T-helper 1 cell treated with Interleukin-12 subunit alpha and Interleukin-12 subunit beta and Interleukin-4 antibody, amounts not matched to agents 30 μg/mL and 1 μg/mL, for 36 hours (primary cell): ENCODE results near the gene KLHDC9.

Experiments used
- H3K27ac Mint-ChIP-seq: one replicate; pipeline ENCODE4 v1.8.0; 2021; ENCODE audit warnings: mild to moderate bottlenecking, mixed read lengths
- H3K27me3 Mint-ChIP-seq: one replicate; pipeline ENCODE4 v1.8.0; 2021; ENCODE audit warnings: low read depth, mixed read lengths
- H3K36me3 Mint-ChIP-seq: one replicate; pipeline ENCODE4 v1.8.0; 2021; ENCODE audit warnings: low read depth, mixed read lengths
- H3K4me1 Mint-ChIP-seq: one replicate; pipeline ENCODE4 v1.8.0; 2021; ENCODE audit warnings: low read depth, mixed read lengths
- H3K4me3 Mint-ChIP-seq: one replicate; pipeline ENCODE4 v1.8.0; 2021; ENCODE audit warnings: mild to moderate bottlenecking, moderate library complexity, mixed read lengths
- H3K9me3 Mint-ChIP-seq: one replicate; pipeline ENCODE4 v1.8.0; 2021; ENCODE audit warnings: mixed read lengths

Gene KLHDC9

GRCh38 chr1:161083748-161084596 lies 14.2 kb upstream of the KLHDC9 start:
- no peak overlapping the region for H3K4me3 Mint-ChIP-seq
- H3K27me3 Mint-ChIP-seq = no peaks in the 10 kb centered on the region
- H3K4me1 Mint-ChIP-seq = peaks cover 4% of the 10 kb centered on the region
- H3K27ac Mint-ChIP-seq = no peak overlapping the region
- no peaks in the 10 kb centered on the region for H3K36me3 Mint-ChIP-seq
- no peaks in the 10 kb centered on the region for H3K9me3 Mint-ChIP-seq

DNA sequence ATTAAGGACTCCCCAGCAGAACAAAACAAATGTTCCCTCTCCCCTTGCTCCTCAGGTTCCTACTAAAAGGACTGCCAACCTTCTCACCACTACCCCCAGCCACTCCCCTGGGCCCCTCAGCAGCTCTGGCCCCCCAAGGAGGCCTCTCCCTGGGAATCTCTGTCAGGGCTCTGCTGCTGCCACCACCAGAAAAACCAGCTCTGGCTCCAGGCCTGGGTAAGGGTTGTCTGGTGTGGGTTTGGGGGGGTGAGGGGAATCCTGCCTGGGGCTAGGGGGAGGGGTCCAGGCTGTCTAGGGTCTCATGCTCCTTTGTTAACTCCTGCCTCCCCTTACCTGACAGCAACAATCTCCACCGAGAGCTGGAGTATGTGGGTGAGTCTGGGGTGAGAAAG lies 13.6 kb upstream of the KLHDC9 start:
- H3K4me3 Mint-ChIP-seq = no peak overlapping the region
- H3K27me3 Mint-ChIP-seq = no peaks in the 10 kb centered on the region
- H3K4me1 Mint-ChIP-seq = peaks cover 4% of the 10 kb centered on the region
- no peak overlapping the region for H3K27ac Mint-ChIP-seq
- H3K36me3 Mint-ChIP-seq = no peaks in the 10 kb centered on the region
- H3K9me3 Mint-ChIP-seq = no peaks in the 10 kb centered on the region

DNA sequence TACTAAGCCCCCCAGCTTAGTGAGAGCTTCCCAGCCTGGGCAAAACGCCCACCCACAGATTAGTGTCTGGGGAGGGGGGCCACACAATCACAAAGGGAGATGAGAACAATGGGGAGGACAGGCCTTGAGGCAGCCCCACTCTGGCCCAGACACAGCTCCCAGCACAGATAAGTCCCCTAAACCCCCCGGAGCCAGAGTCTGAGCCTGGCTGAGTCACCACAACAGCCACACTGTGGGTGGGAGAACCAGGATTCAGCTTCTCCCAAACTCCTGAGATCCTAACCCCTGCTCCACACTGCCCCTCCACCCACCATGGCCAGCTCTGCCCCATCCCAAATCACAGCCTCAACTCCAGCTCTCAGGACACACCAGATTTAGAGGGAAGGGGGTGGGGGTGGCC lies 13.0 kb upstream of the KLHDC9 start:
- Mint-ChIP-seq H3K4me3 (no peak overlapping the region), H3K36me3 (no peaks in the 10 kb centered on the region), H3K27ac (no peak overlapping the region), H3K9me3 (no peaks in the 10 kb centered on the region), H3K4me1 (peaks cover 4% of the 10 kb centered on the region), H3K27me3 (no peaks in the 10 kb centered on the region)

- Mint-ChIP-seq H3K36me3 (no peaks in the 10 kb centered on the region), H3K4me1 (peaks cover 9% of the 10 kb centered on the region), H3K27me3 (no peaks in the 10 kb centered on the region), H3K9me3 (no peaks in the 10 kb centered on the region), H3K4me3 (no peak overlapping the region), H3K27ac (no peak overlapping the region)
Measured at GRCh38 chr1:161086457-161086856, 11.7 kb upstream of the KLHDC9 start.

GRCh38 chr1:161088587-161089110 lies 9.5 kb upstream of the KLHDC9 start:
- Mint-ChIP-seq H3K4me3 (no peak overlapping the region), H3K27ac (no peak overlapping the region), H3K27me3 (no peaks in the 10 kb centered on the region), H3K4me1 (peaks cover 23% of the 10 kb centered on the region), H3K36me3 (no peaks in the 10 kb centered on the region), H3K9me3 (no peaks in the 10 kb centered on the region)

DNA sequence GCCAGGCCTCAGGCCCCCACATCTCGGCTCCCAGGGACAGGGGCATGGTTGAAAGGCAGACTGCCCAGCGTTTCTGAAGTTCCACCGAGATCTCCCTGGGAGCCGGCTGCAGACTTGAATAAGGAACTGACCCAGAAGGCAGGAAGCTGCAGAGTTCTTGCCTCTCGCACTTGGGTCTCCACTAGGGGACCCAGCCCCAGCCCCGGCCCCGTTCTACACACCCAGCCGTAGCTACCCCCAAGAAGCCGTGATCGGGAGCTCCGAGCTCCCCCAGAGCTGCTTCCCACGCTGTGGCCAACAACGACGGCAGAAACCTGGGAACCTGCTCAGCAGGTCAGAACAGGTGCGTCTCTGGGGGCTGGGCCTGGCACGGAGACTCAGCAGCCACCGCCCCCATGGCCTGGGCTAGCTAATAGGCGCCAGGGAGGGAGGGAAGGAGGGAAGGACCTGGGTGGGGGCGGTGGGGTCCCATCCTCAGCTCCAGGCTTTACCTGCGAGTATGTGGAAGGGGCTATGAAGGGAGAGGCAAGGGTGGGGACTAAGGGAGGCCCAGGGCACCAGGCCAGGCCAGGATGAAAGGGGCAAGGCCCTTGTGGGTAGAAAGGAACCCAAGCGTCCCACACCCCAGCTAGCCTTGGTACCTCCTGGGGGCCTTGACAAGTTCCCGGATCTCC lies 8.8 kb upstream of the KLHDC9 start, which contains the start of gene NECTIN4:
Gene NECTIN4 (minus strand): TSS at position 308 of the 674 bp plus-strand sequence. CDS start 262 bp downstream, at position 46.
- Mint-ChIP-seq H3K4me1 (peaks cover 23% of the 10 kb centered on the region), H3K4me3 (no peak within 1 kb of the TSS), H3K9me3 (no peaks in the 10 kb centered on the region), H3K36me3 (no peaks in the 10 kb centered on the region), H3K27ac (no peak within 1 kb of the TSS), H3K27me3 (no peaks in the 10 kb centered on the region)

GRCh38 chr1:161089938-161090337 lies 8.2 kb upstream of the KLHDC9 start:
- Mint-ChIP-seq H3K4me3 (no peak overlapping the region), H3K36me3 (no peaks in the 10 kb centered on the region), H3K27me3 (peaks cover 4% of the 10 kb centered on the region), H3K27ac (no peak overlapping the region), H3K4me1 (peaks cover 26% of the 10 kb centered on the region), H3K9me3 (no peaks in the 10 kb centered on the region)

DNA sequence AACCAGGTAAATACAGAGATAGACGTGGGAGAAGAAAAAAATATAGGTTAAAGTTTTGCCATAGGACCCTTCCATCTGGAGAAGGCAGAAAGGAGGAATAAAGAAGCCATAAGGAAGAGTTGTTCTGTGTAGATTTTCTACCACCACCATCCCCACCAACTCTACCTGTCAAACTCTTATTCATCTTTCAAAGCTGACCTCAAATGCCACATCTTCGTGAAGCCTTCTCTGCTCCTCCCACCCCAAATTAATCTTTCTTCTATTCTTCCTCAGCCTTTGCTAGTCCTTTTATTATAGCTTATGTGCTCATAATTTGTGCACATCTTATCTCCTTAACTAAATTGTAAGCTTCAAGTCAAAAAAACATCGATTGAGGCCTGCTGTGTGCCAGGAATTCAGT lies 7.5 kb upstream of the KLHDC9 start:
- H3K9me3 Mint-ChIP-seq = no peaks in the 10 kb centered on the region
- H3K4me1 Mint-ChIP-seq = peaks cover 30% of the 10 kb centered on the region
- no peaks in the 10 kb centered on the region for H3K36me3 Mint-ChIP-seq
- no peak overlapping the region for H3K4me3 Mint-ChIP-seq
- H3K27ac Mint-ChIP-seq = no peak overlapping the region
- H3K27me3 Mint-ChIP-seq = peaks cover 5% of the 10 kb centered on the region

- Mint-ChIP-seq H3K4me3 (no peak overlapping the region), H3K36me3 (no peaks in the 10 kb centered on the region), H3K27ac (no peak overlapping the region), H3K9me3 (no peaks in the 10 kb centered on the region), H3K4me1 (peaks cover 30% of the 10 kb centered on the region), H3K27me3 (peaks cover 5% of the 10 kb centered on the region)
Measured at GRCh38 chr1:161091093-161091492, 7.1 kb upstream of the KLHDC9 start.

GRCh38 chr1:161091796-161092507 lies 6.2 kb upstream of the KLHDC9 start:
- Mint-ChIP-seq H3K27ac (no peak overlapping the region), H3K36me3 (no peaks in the 10 kb centered on the region), H3K9me3 (no peaks in the 10 kb centered on the region), H3K4me3 (no peak overlapping the region), H3K4me1 (peaks cover 38% of the 10 kb centered on the region), H3K27me3 (peaks cover 5% of the 10 kb centered on the region)

DNA sequence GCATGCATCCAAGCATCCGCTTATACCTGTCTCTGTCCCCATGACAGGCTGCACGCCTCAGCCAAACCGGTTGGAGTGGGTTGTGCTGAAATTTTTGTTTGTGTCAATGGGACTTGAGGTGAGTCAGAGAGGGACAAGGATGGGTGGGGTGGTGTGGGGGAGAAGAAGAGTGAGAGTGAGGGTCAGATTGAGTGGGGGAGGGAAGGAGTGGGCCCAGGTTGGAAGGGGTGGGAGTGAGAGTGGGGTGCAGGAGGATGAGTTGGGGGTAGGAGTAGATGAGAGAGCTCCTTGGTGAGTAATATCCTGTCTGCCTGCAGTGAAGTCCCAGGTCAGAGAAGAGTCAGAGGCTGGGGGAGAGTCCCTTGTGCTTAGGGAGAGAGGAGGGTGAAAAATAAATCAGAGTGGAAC lies 5.5 kb upstream of the KLHDC9 start:
- peaks cover 42% of the 10 kb centered on the region for H3K4me1 Mint-ChIP-seq

GRCh38 chr1:161094481-161094880 lies 3.7 kb upstream of the KLHDC9 start:
- Mint-ChIP-seq H3K27ac (no peak overlapping the region), H3K36me3 (peaks cover 3% of the 10 kb centered on the region), H3K27me3 (peaks cover 12% of the 10 kb centered on the region), H3K9me3 (no peaks in the 10 kb centered on the region), H3K4me3 (no peak overlapping the region), H3K4me1 (peaks cover 51% of the 10 kb centered on the region)

More for the DNA sequence above, 5.5 kb upstream of the KLHDC9 start:
- H3K27ac Mint-ChIP-seq = peak overlapping the region; percentile 38
- H3K36me3 Mint-ChIP-seq = peaks cover 3% of the 10 kb centered on the region
- H3K4me3 Mint-ChIP-seq = no peak overlapping the region
- no peaks in the 10 kb centered on the region for H3K9me3 Mint-ChIP-seq
- H3K27me3 Mint-ChIP-seq = peaks cover 8% of the 10 kb centered on the region

- Mint-ChIP-seq H3K4me3 (no peak overlapping the region), H3K36me3 (peaks cover 8% of the 10 kb centered on the region), H3K9me3 (no peaks in the 10 kb centered on the region), H3K27me3 (peaks cover 12% of the 10 kb centered on the region), H3K4me1 (peaks cover 51% of the 10 kb centered on the region), H3K27ac (no peak overlapping the region)
Measured at GRCh38 chr1:161095230-161095629, 2.9 kb upstream of the KLHDC9 start.

- Mint-ChIP-seq H3K27ac (no peak overlapping the region), H3K4me3 (no peak overlapping the region), H3K27me3 (peaks cover 12% of the 10 kb centered on the region), H3K9me3 (no peaks in the 10 kb centered on the region), H3K36me3 (peaks cover 9% of the 10 kb centered on the region), H3K4me1 (peaks cover 44% of the 10 kb centered on the region)
Measured at GRCh38 chr1:161096015-161096414, 2.1 kb upstream of the KLHDC9 start.
